Measurements from ENCODE around the gene FXYD6. TPM values are rescaled to one million over a fixed set of nuclear protein-coding genes. Genes with fewer than 3 reads are reported as not detected.

FXYD6 gene
- total RNA-seq, 2 donors from 2014 or later = 17.5 to 17.8 TPM

GRCh38 chr11:117907276-117908108 lies 31.0 kb upstream of the FXYD6 start:
- H3K27me3 ChIP-seq (replicated peaks; ENCODE audit: insufficient read depth) = no peaks in the 10 kb centered on the region
- no peak overlapping the region for H3K27ac ChIP-seq
- H3K4me3 ChIP-seq = peak overlapping the region; percentile 35
- ATAC-seq (ENCODE audit: insufficient number of reproducible peaks, low FRiP score, low read depth) (no peak), DNase-seq (ENCODE audit: low spot score) (peak; percentile 31)
- TF ChIP-seq, protein P1, sequence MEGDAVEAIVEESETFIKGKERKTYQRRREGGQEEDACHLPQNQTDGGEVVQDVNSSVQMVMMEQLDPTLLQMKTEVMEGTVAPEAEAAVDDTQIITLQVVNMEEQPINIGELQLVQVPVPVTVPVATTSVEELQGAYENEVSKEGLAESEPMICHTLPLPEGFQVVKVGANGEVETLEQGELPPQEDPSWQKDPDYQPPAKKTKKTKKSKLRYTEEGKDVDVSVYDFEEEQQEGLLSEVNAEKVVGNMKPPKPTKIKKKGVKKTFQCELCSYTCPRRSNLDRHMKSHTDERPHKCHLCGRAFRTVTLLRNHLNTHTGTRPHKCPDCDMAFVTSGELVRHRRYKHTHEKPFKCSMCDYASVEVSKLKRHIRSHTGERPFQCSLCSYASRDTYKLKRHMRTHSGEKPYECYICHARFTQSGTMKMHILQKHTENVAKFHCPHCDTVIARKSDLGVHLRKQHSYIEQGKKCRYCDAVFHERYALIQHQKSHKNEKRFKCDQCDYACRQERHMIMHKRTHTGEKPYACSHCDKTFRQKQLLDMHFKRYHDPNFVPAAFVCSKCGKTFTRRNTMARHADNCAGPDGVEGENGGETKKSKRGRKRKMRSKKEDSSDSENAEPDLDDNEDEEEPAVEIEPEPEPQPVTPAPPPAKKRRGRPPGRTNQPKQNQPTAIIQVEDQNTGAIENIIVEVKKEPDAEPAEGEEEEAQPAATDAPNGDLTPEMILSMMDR (IDR thresholded peaks at IDR 0.05) = no peak
- H3K9me3 ChIP-seq = no peaks in the 10 kb centered on the region
- H3K36me3 ChIP-seq = no peaks in the 10 kb centered on the region
- H3K4me1 ChIP-seq (ENCODE audit: control insufficient read depth in 1 of 2, low read depth in 2 of 2) = peaks cover 0 to 6% of the 10 kb centered on the region in 2 donors

- Histone ChIP-seq H3K27ac (no peak overlapping the region), H3K4me1 (ENCODE audit: control insufficient read depth in 1 of 2, low read depth in 2 of 2) (peaks cover 0 to 6% of the 10 kb centered on the region in 2 donors)
- no peak for DNase-seq (ENCODE audit: low spot score)
These were observed 30.3 kb upstream of the FXYD6 start for GRCh38 chr11:117906710-117907109.

DNA sequence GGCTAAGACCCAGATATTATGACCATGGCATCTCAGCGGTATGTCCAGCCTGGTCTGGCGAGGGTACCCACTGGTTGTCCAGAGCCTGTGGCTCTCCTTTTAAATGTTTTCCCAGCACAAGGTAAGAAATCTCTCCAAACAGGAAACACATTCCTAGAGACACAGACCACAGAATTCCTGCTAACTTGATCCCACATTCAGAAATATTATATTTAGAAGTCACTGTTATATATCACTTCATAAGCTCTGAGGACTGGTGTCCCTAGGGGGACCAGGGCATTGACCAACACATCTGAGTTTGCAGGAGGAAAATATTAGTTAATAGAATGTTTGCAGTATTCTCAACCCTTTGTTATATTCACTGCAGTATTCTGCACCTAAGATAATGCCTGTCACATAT lies 29.7 kb upstream of the FXYD6 start:
- DNase-seq (ENCODE audit: low spot score) = no peak
- Histone ChIP-seq H3K27ac (no peak overlapping the region), H3K36me3 (no peaks in the 10 kb centered on the region)

More at GRCh38 chr11:117906710-117907109, 30.3 kb upstream of the FXYD6 start:
- no peaks in the 10 kb centered on the region for H3K36me3 ChIP-seq
- TF ChIP-seq, protein P1 (IDR thresholded peaks at IDR 0.05) = no peak
- H3K4me3 ChIP-seq = no peak overlapping the region
- H3K27me3 ChIP-seq (replicated peaks; ENCODE audit: insufficient read depth) = no peaks in the 10 kb centered on the region
- no peaks in the 10 kb centered on the region for H3K9me3 ChIP-seq
- ATAC-seq (ENCODE audit: insufficient number of reproducible peaks, low FRiP score, low read depth) = no peak

DNA sequence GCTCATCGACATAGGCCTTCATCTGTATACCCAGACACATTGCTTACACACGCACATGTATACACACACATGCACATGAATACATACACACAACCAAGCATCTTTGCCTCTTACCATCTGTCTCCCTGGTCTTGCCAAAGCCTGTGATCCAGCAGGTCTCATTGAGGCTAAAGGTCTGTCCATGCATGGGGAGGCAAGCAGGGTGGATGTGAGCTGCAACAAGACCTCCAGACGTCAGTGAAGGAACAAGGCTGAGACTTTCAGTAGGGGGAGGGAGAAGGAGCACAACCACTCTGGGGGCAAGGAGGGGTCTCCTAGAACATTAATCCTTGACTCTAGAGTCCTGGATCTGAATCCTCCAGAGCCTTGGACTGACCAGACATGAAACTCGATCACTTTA lies 29.1 kb upstream of the FXYD6 start:
- Histone ChIP-seq H3K27ac (no peak overlapping the region), H3K27me3 (replicated peaks; ENCODE audit: insufficient read depth) (no peaks in the 10 kb centered on the region), H3K9me3 (no peaks in the 10 kb centered on the region), H3K4me3 (no peak overlapping the region), H3K4me1 (ENCODE audit: control insufficient read depth in 1 of 2, low read depth in 2 of 2) (peaks cover 0 to 6% of the 10 kb centered on the region in 2 donors), H3K36me3 (no peaks in the 10 kb centered on the region)
- no peak for ATAC-seq (ENCODE audit: insufficient number of reproducible peaks, low FRiP score, low read depth)
- TF ChIP-seq, protein P1 (IDR thresholded peaks at IDR 0.05) = no peak
- DNase-seq (ENCODE audit: low spot score) = no peak

More for the DNA sequence above, 29.7 kb upstream of the FXYD6 start:
- peaks cover 0 to 6% of the 10 kb centered on the region in 2 donors for H3K4me1 ChIP-seq (ENCODE audit: control insufficient read depth in 1 of 2, low read depth in 2 of 2)
- H3K9me3 ChIP-seq = no peaks in the 10 kb centered on the region
- no peak for ATAC-seq (ENCODE audit: insufficient number of reproducible peaks, low FRiP score, low read depth)
- H3K27me3 ChIP-seq (replicated peaks; ENCODE audit: insufficient read depth) = no peaks in the 10 kb centered on the region
- no peak overlapping the region for H3K4me3 ChIP-seq
- TF ChIP-seq, protein P1 (IDR thresholded peaks at IDR 0.05) = no peak

DNA sequence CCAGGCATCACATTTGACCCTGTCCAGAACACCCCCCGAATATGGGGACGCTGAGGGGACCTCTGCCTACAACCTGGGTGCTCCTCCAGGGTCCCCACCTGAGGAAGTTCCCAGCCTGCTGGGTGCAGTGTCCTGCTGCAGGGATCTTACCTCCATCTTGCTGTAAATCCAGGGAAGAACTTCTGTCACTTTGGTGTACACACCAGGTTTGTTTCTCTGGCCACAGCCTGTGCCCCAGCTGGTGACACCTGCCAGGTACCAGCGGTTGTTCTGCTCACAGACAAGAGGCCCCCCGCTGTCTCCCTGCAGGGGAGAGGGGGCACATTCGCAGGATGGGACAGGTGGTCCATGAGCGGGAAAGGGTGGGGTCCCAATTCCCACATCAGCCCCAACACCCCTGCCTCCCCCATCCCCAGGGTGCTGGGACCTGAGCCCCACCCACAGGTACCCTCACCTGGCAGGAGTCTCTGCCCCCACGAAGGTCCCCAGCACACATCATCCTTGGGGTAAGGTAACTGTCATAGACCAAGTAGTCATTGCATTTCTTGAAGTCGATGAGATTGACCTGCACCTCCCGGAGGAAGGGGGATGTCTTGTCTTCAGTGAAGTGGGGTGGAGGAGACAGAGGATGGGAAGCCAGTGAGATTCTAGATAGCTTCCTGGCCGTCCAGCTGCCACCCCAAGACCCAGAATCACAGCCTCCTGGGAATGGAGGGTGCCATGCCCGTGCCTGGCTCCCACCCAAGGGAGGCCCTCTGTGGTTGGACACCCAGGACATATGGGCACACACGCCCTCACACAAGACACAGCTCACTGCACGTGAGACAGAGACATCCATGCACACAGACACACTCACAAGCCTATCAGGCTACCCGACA lies 27.3 kb upstream of the FXYD6 start:
- Histone ChIP-seq H3K27ac (no peak overlapping the region), H3K4me3 (no peak overlapping the region), H3K9me3 (no peaks in the 10 kb centered on the region), H3K27me3 (replicated peaks; ENCODE audit: insufficient read depth) (no peaks in the 10 kb centered on the region), H3K36me3 (no peaks in the 10 kb centered on the region), H3K4me1 (ENCODE audit: control insufficient read depth in 1 of 2, low read depth in 2 of 2) (peaks cover 0 to 6% of the 10 kb centered on the region in 2 donors)
- TF ChIP-seq, protein P1 (IDR thresholded peaks at IDR 0.05) = no peak
- ATAC-seq (ENCODE audit: insufficient number of reproducible peaks, low FRiP score, low read depth) = no peak
- DNase-seq (ENCODE audit: low spot score) = no peak

Measured in thoracic aorta (tissue), 2 donors.